Upper lobe of right lung (tissue), 1 donor: ENCODE results near the gene ARID4A. TPM values are rescaled to one million over a fixed set of nuclear protein-coding genes. Genes with fewer than 3 reads are reported as not detected.
A peak's percentile ranks its signal among the peaks of the same experiment; 100 is the strongest.

Experiments
- ATAC-seq: fragments of 200-7000 bp; cut with Tn5 transposase; one replicate; pipeline ENCODE4 v1.9.1; 2020; ENCODE audit warnings: mild to moderate bottlenecking, moderate library complexity
- DNase-seq: peaks from one replicate; pipeline ENCODE4 v3.0.0-alpha.2; 2020
- H3K27ac ChIP-seq: fragments of 200-600 bp; one replicate; pipeline ENCODE4 v1.8.0; 2022
- H3K27me3 ChIP-seq: fragments of 200-600 bp; one replicate; pipeline ENCODE4 v1.8.0; 2022; ENCODE audit warnings: mild to moderate bottlenecking
- H3K36me3 ChIP-seq: fragments of 200-600 bp; one replicate; pipeline ENCODE4 v1.8.0; 2022
- H3K4me1 ChIP-seq: fragments of 200-600 bp; one replicate; pipeline ENCODE4 v1.8.0; 2022
- H3K4me3 ChIP-seq: fragments of 200-600 bp; one replicate; pipeline ENCODE4 v1.8.0; 2022; ENCODE audit warnings: mild to moderate bottlenecking
- H3K9me3 ChIP-seq: fragments of 200-600 bp; one replicate; pipeline ENCODE4 v1.8.0; 2022
- CTCF ChIP-seq: fragments of 200-600 bp; IDR thresholded peaks from one replicate; pipeline ENCODE4 v1.8.0; 2022; ENCODE audit warnings: antibody characterized with exemption
- intact Hi-C: fragments of 100-400 bp; cut with DNase I; formaldehyde crosslinking; loops from one replicate; pipeline ENCODE4 v1.11.0; 2022
- total RNA-seq: library from RNA; stranded (reverse); fragmentation: NEBNext Ultra II Directional; extraction: Animal tissue kit (Norgen Biotek cat#: 25700); gene quantifications from one replicate; pipeline ENCODE4 v1.2.1, GENCODE V29; 2021
- donor health status: DM: no; HTN: yes; CAD: no; lungs with severe emphysema.

The ARID4A gene
- total RNA-seq, 1 donor from 2014 or later: 37.0 TPM

DNA sequence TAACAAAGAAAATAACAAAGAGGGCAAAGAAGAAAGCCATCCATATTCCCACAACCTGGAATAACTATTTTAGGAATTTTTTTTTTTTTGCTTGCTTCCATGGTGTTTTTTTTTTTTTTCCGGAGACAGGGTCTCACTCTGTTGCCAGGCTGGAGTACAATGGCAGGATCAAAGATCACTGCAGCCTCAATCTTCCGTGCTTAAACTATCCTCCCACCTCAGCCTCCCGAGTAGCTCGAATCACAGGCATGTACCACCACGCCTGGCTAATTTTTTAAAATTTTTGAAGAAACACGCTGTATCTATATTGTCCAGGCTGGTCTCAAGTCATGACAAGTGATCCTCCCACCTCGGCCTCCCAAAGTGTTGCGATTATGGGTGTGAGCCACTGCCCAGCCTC lies 20.2 kb upstream of the ARID4A start:
- H3K9me3 ChIP-seq: no peaks in the 10 kb centered on the region
- no peak overlapping the region for H3K4me3 ChIP-seq
- H3K36me3 ChIP-seq: peaks cover 50% of the 10 kb centered on the region
- ATAC-seq: no peak
- no peak for TF ChIP-seq CTCF
- H3K4me1 ChIP-seq: peaks cover 50% of the 10 kb centered on the region
- no peaks in the 10 kb centered on the region for H3K27me3 ChIP-seq
- no peak overlapping the region for H3K27ac ChIP-seq
- intact Hi-C loops: no loop called here
- DNase-seq: no peak

- Histone ChIP-seq H3K27me3 (no peaks in the 10 kb centered on the region), H3K36me3 (peaks cover 64% of the 10 kb centered on the region), H3K4me3 (no peak overlapping the region), H3K4me1 (peaks cover 47% of the 10 kb centered on the region), H3K9me3 (no peaks in the 10 kb centered on the region), H3K27ac (peak overlapping the region; percentile 77)
- intact Hi-C loops: no loop called here
- no peak for DNase-seq
- peak; percentile 94 for ATAC-seq
- TF ChIP-seq CTCF: no peak
Observed at GRCh38 chr14:58280954-58281787, 17.2 kb upstream of the ARID4A start.

GRCh38 chr14:58281969-58282368 lies 16.4 kb upstream of the ARID4A start:
- H3K4me1 ChIP-seq: peaks cover 42% of the 10 kb centered on the region
- DNase-seq: no peak
- H3K4me3 ChIP-seq: no peak overlapping the region
- peaks cover 71% of the 10 kb centered on the region for H3K36me3 ChIP-seq
- no peaks in the 10 kb centered on the region for H3K27me3 ChIP-seq
- no peaks in the 10 kb centered on the region for H3K9me3 ChIP-seq
- intact Hi-C loops: no loop called here
- peak overlapping the region; percentile 77 for H3K27ac ChIP-seq
- no peak for ATAC-seq
- TF ChIP-seq CTCF: no peak

DNA sequence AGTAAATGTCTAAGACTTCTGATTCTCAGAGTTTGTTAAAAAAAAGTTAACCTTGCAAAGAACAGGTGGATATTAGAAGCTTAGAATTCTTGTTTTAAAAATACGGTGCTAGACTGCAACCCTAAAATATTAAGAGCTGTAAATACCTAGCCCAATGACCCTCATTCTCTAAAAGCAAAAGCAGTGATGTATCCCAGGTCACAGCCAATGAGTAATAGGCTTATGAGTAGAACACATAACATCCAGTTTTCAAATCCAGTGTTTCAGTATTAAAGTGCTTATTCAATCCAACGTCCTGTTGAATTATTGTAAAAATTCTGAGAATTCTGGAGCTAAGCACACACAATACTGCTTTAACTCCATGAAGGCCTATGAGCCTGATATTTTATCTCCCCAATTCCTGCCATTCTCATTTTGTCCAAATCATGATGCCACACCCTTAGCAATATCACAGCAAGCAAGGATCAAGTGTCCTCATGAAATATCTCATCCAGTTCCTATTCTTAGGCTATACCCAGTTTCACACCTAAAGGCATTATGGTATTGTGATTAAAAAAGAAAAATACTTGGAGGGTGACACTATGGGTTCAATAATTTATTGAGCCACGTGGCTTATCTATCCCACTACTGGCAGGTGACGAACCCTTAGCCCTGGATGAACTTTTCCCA lies 15.3 kb upstream of the ARID4A start:
- Histone ChIP-seq H3K27me3 (no peaks in the 10 kb centered on the region), H3K36me3 (peaks cover 72% of the 10 kb centered on the region), H3K27ac (no peak overlapping the region), H3K9me3 (no peaks in the 10 kb centered on the region), H3K4me3 (no peak overlapping the region), H3K4me1 (peaks cover 42% of the 10 kb centered on the region)
- TF ChIP-seq CTCF: no peak
- ATAC-seq (no peak), DNase-seq (no peak)
- intact Hi-C loops: no loop called here

GRCh38 chr14:58283730-58284129 lies 14.6 kb upstream of the ARID4A start:
- Histone ChIP-seq H3K27ac (no peak overlapping the region), H3K36me3 (peaks cover 72% of the 10 kb centered on the region), H3K4me3 (no peak overlapping the region), H3K27me3 (no peaks in the 10 kb centered on the region), H3K4me1 (peaks cover 42% of the 10 kb centered on the region), H3K9me3 (no peaks in the 10 kb centered on the region)
- intact Hi-C loops: no loop called here
- no peak for ATAC-seq
- TF ChIP-seq CTCF: no peak
- DNase-seq: no peak
